Measurements from ENCODE around the gene PXDC1. TPM values are rescaled to one million over a fixed set of nuclear protein-coding genes. Genes with fewer than 3 reads are reported as not detected.
"Not testable (repeated sequence)": the region's sequence is repeated elsewhere in the genome, so short reads cannot be mapped to it uniquely, and the experiment has no call there.

Gene PXDC1
- total RNA-seq, 1 donor from 2014 or later, result 25.0 TPM

GRCh38 chr6:3699231-3699630 is 52.3 kb downstream of the PXDC1 start:
- ATAC-seq, result no peak
- no peak for DNase-seq
- intact Hi-C loops (cut with micrococcal nuclease), result no loop called here

GRCh38 chr6:3698021-3698420 is 53.5 kb downstream of the PXDC1 start:
- intact Hi-C loops (cut with micrococcal nuclease), result no loop called here
- DNase-seq (no peak), ATAC-seq (no peak)

- intact Hi-C loops (cut with micrococcal nuclease), result no loop called here
- no peak for DNase-seq
These were observed 53.9 kb downstream of the PXDC1 start for GRCh38 chr6:3697609-3698008.

GRCh38 chr6:3696525-3697088 is 54.9 kb downstream of the PXDC1 start:
- no peak for ATAC-seq

More at GRCh38 chr6:3697609-3698008, 53.9 kb downstream of the PXDC1 start:
- peak; percentile 58 for ATAC-seq

GRCh38 chr6:3695065-3695817 is 56.3 kb downstream of the PXDC1 start:
- DNase-seq (no peak), ATAC-seq (no peak)
- intact Hi-C loops (cut with micrococcal nuclease), result no loop called here

More at GRCh38 chr6:3696525-3697088, 54.9 kb downstream of the PXDC1 start:
- intact Hi-C loops (cut with micrococcal nuclease), result no loop called here
- no peak for DNase-seq

- intact Hi-C loops (cut with micrococcal nuclease), result no loop called here
- DNase-seq (no peak), ATAC-seq (no peak)
These were observed 57.7 kb downstream of the PXDC1 start for GRCh38 chr6:3693831-3694230.

GRCh38 chr6:3690506-3690905 is 61.0 kb downstream of the PXDC1 start:
- DNase-seq, result no peak
- ATAC-seq, result no peak

GRCh38 chr6:3687847-3688246 is 63.7 kb downstream of the PXDC1 start:
- ATAC-seq, result no peak
- intact Hi-C loops (cut with micrococcal nuclease), result no loop called here
- DNase-seq, result no peak

More at GRCh38 chr6:3690506-3690905, 61.0 kb downstream of the PXDC1 start:
- intact Hi-C loops (cut with micrococcal nuclease), result no loop called here

- DNase-seq (no peak), ATAC-seq (no peak)
- intact Hi-C loops (cut with micrococcal nuclease), result no loop called here
These were observed 68.2 kb downstream of the PXDC1 start for GRCh38 chr6:3683331-3683730.

GRCh38 chr6:3678946-3679345 is 72.6 kb downstream of the PXDC1 start:
- intact Hi-C loops (cut with micrococcal nuclease), result no loop called here
- ATAC-seq (no peak), DNase-seq (no peak)

GRCh38 chr6:3677751-3678150 is 73.8 kb downstream of the PXDC1 start:
- ATAC-seq; intact Hi-C loops (cut with micrococcal nuclease); DNase-seq: not testable (repeated sequence)

GRCh38 chr6:3677351-3677750 is 74.2 kb downstream of the PXDC1 start:
- intact Hi-C loops (cut with micrococcal nuclease); ATAC-seq; DNase-seq: not testable (repeated sequence)

Other genes starting within 250 kb of the PXDC1 start
- 28.2 TPM for gene FAM50B, start 97.7 kb upstream of the PXDC1 start, total RNA-seq